Myocyte (in vitro differentiated cells): ENCODE measurements around the gene MRO. TPM values are rescaled to one million over a fixed set of nuclear protein-coding genes. Genes with fewer than 3 reads are reported as not detected.
"Not testable (repeated sequence)": the region's sequence is repeated elsewhere in the genome, so short reads cannot be mapped to it uniquely, and the experiment has no call there.

Source experiments
- DNase-seq: peaks from one replicate; pipeline ENCODE4 v3.0.0-alpha.2; 2012; ENCODE audit warnings: low read depth
- total RNA-seq: library from RNA; depleted of rRNA; stranded (reverse); fragments of >200 nt; gene quantifications from 2 replicates; pipeline ENCODE4 v1.2.3, GENCODE V29; 2014

Gene MRO
- total RNA-seq, 1 donor from 2014 or later = not detected

GRCh38 chr18:50836521-50836957 lies 16.7 kb upstream of the MRO start:
- no peak for DNase-seq

GRCh38 chr18:50833496-50833895 lies 13.7 kb upstream of the MRO start:
- DNase-seq = not testable (repeated sequence)

GRCh38 chr18:50832754-50833153 lies 12.9 kb upstream of the MRO start:
- DNase-seq = no peak

GRCh38 chr18:50830544-50830943 lies 10.7 kb upstream of the MRO start:
- DNase-seq = no peak

GRCh38 chr18:50829644-50830043 lies 9.8 kb upstream of the MRO start:
- no peak for DNase-seq

- no peak for DNase-seq
Measured at GRCh38 chr18:50826027-50826426, 6.2 kb upstream of the MRO start.

- no peak for DNase-seq
Measured at GRCh38 chr18:50825621-50826020, 5.8 kb upstream of the MRO start.

DNA sequence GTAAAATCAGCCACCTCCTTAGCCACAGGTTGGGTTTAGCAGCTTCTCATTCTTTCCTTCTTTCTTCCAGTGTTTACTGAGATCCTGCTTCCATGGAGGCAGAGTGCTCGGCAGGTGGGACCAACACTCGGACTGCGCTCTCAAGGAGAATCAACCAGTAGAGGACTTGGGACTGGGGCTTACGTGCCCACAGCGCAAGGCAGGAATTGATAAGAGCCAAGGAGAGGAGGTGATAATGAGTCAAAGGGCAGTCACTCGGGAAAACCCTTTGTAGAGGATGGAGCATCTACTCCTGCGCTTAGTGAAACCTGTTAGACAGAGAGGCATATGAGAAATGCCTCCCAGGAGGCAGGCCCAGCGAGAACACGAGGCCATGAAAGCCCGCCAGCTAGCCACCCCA lies 2.9 kb upstream of the MRO start:
- DNase-seq = no peak

DNA sequence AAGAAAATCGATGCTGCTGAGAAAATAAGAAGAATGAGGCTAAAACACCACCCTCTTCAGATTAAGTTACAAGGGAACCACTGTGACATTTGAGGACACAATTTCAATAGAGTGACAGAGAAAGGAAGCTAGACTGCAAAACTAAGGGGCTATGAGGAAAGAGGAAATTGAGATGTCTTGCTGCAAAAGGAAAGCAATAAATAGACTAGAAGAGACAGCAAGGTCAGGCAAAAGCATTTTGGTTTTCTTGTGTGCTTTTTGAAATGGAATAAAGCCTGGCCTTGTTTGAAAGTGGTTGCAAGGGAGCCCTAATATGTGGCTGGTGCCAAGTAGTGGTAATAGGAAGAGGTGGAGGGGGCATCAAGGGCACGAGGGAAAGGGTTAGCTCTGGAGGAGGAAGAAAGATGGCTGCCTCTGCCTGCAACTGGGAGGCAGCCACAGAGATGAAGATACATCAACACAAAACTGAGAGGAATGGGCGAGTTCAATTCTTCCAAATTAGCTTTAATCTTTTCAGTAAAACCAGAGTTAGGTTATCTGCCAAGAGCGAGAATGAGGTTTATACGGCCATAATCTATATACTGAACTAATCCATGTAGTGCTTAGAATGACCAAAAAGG lies 1.2 kb upstream of the MRO start:
- no peak for DNase-seq

GRCh38 chr18:50819027-50819727 lies 639 bp downstream of the MRO start:
- peak; percentile 12 for DNase-seq

DNA sequence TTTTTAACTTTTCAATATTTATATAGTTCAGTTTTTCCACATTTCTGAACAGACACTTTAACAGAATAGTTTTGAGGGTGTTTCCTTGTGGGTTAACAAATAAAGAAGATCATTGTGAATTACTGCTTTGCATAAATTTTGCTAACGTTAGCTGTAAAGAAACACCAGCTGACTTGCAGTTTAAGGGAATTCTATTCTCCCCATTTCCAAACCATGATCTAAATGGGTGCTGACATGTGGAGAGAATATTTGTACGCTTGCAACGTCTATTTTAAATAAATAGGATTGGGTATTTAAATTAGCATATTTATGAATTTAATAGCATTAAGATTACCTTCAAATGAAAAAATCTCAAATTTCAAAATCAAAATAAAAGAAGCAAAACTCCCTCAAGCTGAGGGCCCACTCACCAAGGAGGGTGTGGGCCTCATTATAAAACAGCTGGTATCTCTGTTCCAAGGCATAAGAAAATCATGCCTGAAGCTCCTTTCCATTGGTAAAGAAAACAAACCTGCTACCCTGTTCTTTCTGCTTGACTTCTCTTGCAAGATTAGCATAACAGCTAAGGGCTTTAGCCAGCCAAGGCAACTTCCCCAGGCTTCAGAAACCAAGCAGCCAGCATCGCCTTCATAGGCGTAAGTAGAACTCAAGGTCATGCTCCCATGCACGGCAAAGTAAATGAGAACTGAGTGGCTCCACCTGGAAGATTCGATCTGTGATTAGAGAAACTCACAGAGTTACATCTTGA lies 3.2 kb downstream of the MRO start:
- DNase-seq = no peak

GRCh38 chr18:50814395-50814794 lies 5.4 kb downstream of the MRO start:
- no peak for DNase-seq

DNA sequence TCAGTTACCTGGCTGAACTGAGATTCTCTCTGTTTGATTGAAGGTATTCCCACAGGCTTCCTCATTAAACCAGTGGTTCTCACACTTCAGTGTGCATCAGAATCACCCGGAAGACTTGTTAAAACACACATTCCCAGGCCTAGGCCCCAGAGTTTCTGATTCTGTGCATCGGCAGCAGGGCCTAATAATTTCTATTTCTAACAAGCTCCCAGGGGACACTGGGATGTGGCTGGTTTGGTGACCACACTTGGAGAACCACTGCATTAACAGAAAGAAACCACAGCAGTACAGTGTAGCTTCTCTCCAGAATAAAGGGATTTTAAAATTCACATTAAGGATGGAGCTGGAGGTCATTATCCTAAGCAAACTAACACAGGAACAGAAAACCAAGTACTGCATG lies 6.5 kb downstream of the MRO start:
- DNase-seq = no peak

GRCh38 chr18:50812834-50813233 lies 7.0 kb downstream of the MRO start:
- no peak for DNase-seq

DNA sequence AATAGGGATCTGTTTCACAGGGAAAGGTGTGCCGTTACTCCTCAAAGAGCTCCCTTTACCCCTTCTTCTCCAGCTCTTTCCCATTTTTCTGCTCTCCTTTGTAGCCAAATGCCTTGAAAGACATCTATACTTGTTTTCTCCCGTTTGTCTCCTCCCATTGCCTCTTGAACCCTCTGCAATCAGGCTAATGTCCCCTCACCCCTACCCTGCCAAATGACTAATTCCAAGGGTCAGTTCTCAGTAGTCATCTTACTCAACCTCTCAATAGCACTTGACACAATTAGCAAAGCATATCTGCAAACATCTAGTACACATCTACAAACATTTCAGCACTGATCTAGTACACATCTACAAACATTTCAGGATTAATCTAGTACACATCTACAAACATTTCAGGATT lies 12.6 kb downstream of the MRO start:
- no peak for DNase-seq

DNA sequence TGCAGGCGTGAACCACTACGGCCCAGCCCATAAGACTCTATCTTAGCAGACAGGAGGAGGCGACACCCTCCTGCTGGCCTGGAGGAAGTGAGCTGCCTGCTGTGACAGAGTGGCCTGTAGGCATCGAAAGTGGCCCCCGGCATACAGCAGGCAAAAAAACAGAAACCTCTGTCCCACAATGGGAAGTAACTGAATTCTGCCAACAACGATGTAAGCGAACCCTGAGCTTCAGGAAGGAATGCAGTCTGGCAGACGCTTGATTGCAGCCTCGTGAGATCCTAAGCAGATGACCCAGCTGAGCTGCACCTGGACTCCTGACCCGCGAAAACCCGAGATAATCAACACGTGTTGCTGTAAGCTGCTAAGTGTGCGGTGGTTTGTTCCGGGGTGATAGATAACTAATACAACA lies 13.6 kb downstream of the MRO start:
- no peak for DNase-seq

DNA sequence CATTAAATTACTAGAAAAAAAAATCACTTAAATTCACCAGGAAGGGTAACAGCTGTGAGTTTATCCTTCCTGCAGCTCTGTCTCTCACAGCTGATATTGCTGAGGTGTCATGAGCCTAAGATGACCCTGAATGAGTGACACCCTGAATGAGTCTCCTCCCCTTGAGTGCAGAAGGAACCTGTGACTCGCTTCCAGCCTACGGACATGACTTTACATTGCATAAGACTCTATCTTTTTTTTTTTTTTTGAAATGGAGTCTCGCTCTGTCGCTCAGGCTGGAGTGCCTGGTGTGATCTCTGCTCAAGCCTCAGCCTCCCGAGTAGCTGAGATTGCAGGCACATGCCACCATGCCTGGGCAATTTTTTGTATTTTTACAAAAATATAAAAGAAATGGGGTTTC lies 14.1 kb downstream of the MRO start:
- DNase-seq = no peak

GRCh38 chr18:50803592-50803991 lies 16.2 kb downstream of the MRO start:
- DNase-seq = no peak

GRCh38 chr18:50802141-50802540 lies 17.7 kb downstream of the MRO start:
- no peak for DNase-seq

DNA sequence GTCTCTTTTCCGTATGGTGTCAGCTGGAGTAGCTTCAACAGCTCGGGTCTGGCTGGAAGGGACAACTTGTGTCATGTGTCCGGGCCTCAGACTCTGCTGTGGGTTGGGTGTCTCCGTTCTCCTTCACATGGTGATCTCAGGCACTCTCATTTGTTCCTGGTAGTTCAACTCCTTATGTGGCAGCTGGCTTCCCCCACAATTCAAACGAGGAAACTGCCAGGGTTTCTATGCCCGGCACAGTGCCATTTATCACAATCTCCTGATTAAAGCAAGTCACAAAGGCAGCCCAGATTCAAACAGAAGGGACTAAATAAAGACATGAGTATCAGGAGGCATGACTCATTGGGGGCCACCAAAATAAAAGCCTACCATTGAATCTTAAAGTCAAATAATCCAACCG lies 22.7 kb downstream of the MRO start:
- DNase-seq = peak; percentile 9

DNA sequence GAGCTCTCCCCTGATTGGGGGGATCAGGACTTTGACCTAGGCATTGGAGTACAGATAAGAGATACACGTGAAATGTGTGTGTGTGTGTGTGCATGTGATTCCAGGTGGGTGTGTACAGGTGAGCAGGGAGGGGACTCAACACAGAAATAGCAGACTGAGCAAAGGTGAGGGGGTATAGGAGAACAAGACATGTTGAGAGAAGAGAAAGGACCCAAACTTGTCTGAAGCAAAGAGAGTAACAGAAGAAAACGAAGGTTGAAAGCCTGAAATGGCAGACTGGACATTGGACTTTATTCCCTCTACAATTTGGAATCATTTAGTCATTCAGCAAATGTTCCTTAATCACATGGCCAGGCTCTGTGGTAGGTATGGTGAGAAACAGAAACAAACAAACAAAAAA lies 23.3 kb downstream of the MRO start:
- no peak for DNase-seq
